ENCODE results near the gene NAA16. TPM values are rescaled to one million over a fixed set of nuclear protein-coding genes. Genes with fewer than 3 reads are reported as not detected.

Gene NAA16
- total and polyA plus RNA-seq, 9 donors = 14.5 to 31.1 (median 25.9) TPM

GRCh38 chr13:41313117-41313516, 2.0 kb downstream of the NAA16 start:
- DNase-seq = no peak
- TF ChIP-seq, protein P1, sequence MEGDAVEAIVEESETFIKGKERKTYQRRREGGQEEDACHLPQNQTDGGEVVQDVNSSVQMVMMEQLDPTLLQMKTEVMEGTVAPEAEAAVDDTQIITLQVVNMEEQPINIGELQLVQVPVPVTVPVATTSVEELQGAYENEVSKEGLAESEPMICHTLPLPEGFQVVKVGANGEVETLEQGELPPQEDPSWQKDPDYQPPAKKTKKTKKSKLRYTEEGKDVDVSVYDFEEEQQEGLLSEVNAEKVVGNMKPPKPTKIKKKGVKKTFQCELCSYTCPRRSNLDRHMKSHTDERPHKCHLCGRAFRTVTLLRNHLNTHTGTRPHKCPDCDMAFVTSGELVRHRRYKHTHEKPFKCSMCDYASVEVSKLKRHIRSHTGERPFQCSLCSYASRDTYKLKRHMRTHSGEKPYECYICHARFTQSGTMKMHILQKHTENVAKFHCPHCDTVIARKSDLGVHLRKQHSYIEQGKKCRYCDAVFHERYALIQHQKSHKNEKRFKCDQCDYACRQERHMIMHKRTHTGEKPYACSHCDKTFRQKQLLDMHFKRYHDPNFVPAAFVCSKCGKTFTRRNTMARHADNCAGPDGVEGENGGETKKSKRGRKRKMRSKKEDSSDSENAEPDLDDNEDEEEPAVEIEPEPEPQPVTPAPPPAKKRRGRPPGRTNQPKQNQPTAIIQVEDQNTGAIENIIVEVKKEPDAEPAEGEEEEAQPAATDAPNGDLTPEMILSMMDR (IDR thresholded peaks at IDR 0.05) = no peak
- TF ChIP-seq POLR2A (IDR thresholded peaks at IDR 0.05) = no peak
- no peak for TF ChIP-seq EP300 (IDR thresholded peaks at IDR 0.05)
- H3K36me3 ChIP-seq = no peaks in the 10 kb centered on the region
- no peak overlapping the region for H3K27ac ChIP-seq
- intact Hi-C loops (cut with DNase I) = no loop called here
- H3K9me3 ChIP-seq = no peaks in the 10 kb centered on the region
- WGBS, 3 donors = 12 to 14% (median 14%) methylated on average over 5 of the region's 5 CpGs
- no peaks in the 10 kb centered on the region for H3K27me3 ChIP-seq
- peak overlapping the region; percentile 82 for H3K4me3 ChIP-seq
- H3K4me1 ChIP-seq (ENCODE audit: insufficient read depth) = peaks cover 6% of the 10 kb centered on the region

- Histone ChIP-seq H3K4me1 (ENCODE audit: insufficient read depth) (peaks cover 8% of the 10 kb centered on the region), H3K27me3 (no peaks in the 10 kb centered on the region), H3K4me3 (no peak overlapping the region), H3K27ac (no peak overlapping the region), H3K9me3 (no peaks in the 10 kb centered on the region), H3K36me3 (no peaks in the 10 kb centered on the region)
- WGBS, 3 donors = 77 to 82% (median 80%) methylated on average over 6 of the region's 6 CpGs
- intact Hi-C loops (cut with DNase I) = no loop called here
- DNase-seq = no peak
- TF ChIP-seq EP300 (IDR thresholded peaks at IDR 0.05) (no peak), POLR2A (IDR thresholded peaks at IDR 0.05) (no peak)
- TF ChIP-seq, protein P1 (IDR thresholded peaks at IDR 0.05) = no peak
These were observed 2.7 kb downstream of the NAA16 start for GRCh38 chr13:41313659-41314197.

- 89 to 91% (median 90%) methylated on average over 5 of the region's 5 CpGs for WGBS, 3 donors
- H3K9me3 ChIP-seq = no peaks in the 10 kb centered on the region
- no peak overlapping the region for H3K4me3 ChIP-seq
- H3K27ac ChIP-seq = no peak overlapping the region
- peaks cover 8% of the 10 kb centered on the region for H3K4me1 ChIP-seq (ENCODE audit: insufficient read depth)
- DNase-seq = no peak
- no peak for TF ChIP-seq POLR2A (IDR thresholded peaks at IDR 0.05)
- no peak for TF ChIP-seq EP300 (IDR thresholded peaks at IDR 0.05)
- TF ChIP-seq, protein P1 (IDR thresholded peaks at IDR 0.05) = no peak
- no peaks in the 10 kb centered on the region for H3K36me3 ChIP-seq
- H3K27me3 ChIP-seq = no peaks in the 10 kb centered on the region
- intact Hi-C loops (cut with DNase I) = no loop called here
These were observed 4.5 kb downstream of the NAA16 start for GRCh38 chr13:41315443-41316047.

- peaks cover 8% of the 10 kb centered on the region for H3K4me1 ChIP-seq (ENCODE audit: insufficient read depth)
These were observed 6.2 kb downstream of the NAA16 start for GRCh38 chr13:41317243-41317642.

More at GRCh38 chr13:41317243-41317642, 6.2 kb downstream of the NAA16 start:
- Histone ChIP-seq H3K9me3 (no peaks in the 10 kb centered on the region), H3K27me3 (no peaks in the 10 kb centered on the region), H3K27ac (no peak overlapping the region), H3K4me3 (no peak overlapping the region), H3K36me3 (no peaks in the 10 kb centered on the region)
- DNase-seq = no peak
- intact Hi-C loops (cut with DNase I) = no loop called here
- TF ChIP-seq EP300 (IDR thresholded peaks at IDR 0.05) (no peak), POLR2A (IDR thresholded peaks at IDR 0.05) (no peak)
- TF ChIP-seq, protein P1 (IDR thresholded peaks at IDR 0.05) = no peak
- 72 to 91% (median 89%) methylated on average over 1 of the region's 1 CpG for WGBS, 3 donors
